Measurements from ENCODE around the gene STARD6.

DNA sequence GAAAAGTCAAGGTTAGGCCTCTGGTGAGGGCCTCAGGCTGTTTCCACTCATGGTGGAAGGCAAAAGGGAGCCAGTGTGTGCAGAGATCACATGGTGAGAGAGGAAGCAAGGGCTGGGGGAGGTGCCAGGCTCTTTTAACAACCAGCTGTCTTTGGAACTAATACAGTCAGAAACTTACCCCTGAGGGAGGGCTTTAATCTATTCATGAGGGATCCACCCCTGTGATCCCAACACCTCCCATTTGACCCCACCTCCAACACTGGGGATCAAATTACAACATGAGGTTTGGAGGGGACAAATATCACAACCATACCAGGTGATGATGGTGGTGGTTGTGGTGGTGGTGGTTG, 77.5 kb downstream of the STARD6 start:
- TF ChIP-seq POLR2AphosphoS5 (IDR thresholded peaks at IDR 0.05; ENCODE audit: insufficient read depth in 1 of 2, low read depth in 1 of 2) (no peak), POLR2A (IDR thresholded peaks at IDR 0.05) (no peak)
- TF ChIP-seq, protein P1, sequence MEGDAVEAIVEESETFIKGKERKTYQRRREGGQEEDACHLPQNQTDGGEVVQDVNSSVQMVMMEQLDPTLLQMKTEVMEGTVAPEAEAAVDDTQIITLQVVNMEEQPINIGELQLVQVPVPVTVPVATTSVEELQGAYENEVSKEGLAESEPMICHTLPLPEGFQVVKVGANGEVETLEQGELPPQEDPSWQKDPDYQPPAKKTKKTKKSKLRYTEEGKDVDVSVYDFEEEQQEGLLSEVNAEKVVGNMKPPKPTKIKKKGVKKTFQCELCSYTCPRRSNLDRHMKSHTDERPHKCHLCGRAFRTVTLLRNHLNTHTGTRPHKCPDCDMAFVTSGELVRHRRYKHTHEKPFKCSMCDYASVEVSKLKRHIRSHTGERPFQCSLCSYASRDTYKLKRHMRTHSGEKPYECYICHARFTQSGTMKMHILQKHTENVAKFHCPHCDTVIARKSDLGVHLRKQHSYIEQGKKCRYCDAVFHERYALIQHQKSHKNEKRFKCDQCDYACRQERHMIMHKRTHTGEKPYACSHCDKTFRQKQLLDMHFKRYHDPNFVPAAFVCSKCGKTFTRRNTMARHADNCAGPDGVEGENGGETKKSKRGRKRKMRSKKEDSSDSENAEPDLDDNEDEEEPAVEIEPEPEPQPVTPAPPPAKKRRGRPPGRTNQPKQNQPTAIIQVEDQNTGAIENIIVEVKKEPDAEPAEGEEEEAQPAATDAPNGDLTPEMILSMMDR (IDR thresholded peaks at IDR 0.05) = no peak

All from vagina (tissue), 2 donors.